Left renal cortex interstitium (tissue), 4 donors: ENCODE data around the gene XPC. TPM values are rescaled to one million over a fixed set of nuclear protein-coding genes. Genes with fewer than 3 reads are reported as not detected.
"Not testable (repeated sequence)": the region's sequence is repeated elsewhere in the genome, so short reads cannot be mapped to it uniquely, and the experiment has no call there.

Experiments used
- DNase-seq, 4 donors: peaks; one replicate each; pipeline ENCODE4 v3.0.0-alpha.2; 2013; ENCODE audit warnings: low read depth in 4 of 4, low spot score in 2 of 4, missing footprints in 1 of 4
- polyA plus RNA-seq, 4 donors: library from polyadenylated mRNA; unstranded; fragments of 120-200 nt; gene quantifications; one replicate each; pipeline ENCODE4 v1.2.1, GENCODE V29; 2013; ENCODE audit not compliant: insufficient read length in 4 of 4

The XPC gene
- polyA plus RNA-seq, result 10 to 100 TPM; 42.4 to 53.5 (median 48.7) TPM

GRCh38 chr3:14178247-14179113, at the start of gene XPC, which contains the start of gene LSM3:
Gene XPC (minus strand): TSS chr3:14178601. CDS start chr3:14178568, 33 bp downstream.
Gene LSM3 (plus strand): TSS chr3:14178817. CDS start chr3:14178861, 44 bp downstream.
- DNase-seq, result peak; percentile 96 to 97 (median 96)

- no peak for DNase-seq
Measured at GRCh38 chr3:14227856-14228255, 49.5 kb upstream of the XPC start.

- DNase-seq, result not testable (repeated sequence)
Measured at GRCh38 chr3:14226351-14226750, 48.0 kb upstream of the XPC start.

GRCh38 chr3:14225421-14225820, 47.0 kb upstream of the XPC start:
- DNase-seq, result no peak

GRCh38 chr3:14224895-14225294, 46.5 kb upstream of the XPC start:
- DNase-seq, result no peak

DNA sequence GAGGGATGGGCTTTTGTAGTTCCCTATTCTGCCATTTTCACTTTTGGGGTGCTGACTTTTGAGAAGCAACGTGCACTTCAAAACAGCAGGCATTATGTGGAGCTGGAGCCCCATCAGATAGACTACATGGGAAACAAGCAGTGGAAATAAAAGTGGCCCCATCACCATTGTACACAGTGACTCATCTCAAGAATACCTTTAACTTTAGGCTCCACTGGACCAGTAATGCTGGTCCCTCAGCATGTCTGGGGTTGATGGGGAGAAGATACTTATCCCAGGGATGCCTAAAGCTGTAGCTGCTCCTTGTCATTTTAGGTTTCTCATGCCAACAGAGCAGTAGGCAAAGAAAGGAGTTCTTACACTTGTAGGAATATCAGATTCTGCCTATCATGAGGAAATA, 45.2 kb upstream of the XPC start:
- DNase-seq, result no peak

- DNase-seq, result no peak
Measured at GRCh38 chr3:14222900-14223594, 44.6 kb upstream of the XPC start.

DNA sequence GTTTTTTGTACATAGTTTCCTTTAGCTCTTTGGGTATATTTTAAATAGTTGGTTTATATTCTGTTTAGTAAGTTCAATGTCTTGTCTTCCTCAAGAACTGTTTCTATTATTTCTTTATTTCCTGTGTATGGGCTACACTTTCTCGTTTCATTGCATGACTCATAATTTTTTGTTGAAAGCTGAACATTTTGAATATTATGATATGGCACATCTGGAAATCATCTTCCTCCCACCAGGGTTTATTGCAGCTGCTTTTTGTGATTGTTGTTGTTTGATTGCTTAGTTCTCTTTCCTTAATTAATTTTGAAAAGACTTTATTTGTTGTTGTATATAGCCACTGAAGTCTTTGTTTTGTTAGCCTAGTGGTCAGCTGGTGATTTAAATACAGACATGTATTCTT, 44.1 kb upstream of the XPC start:
- DNase-seq, result no peak

DNA sequence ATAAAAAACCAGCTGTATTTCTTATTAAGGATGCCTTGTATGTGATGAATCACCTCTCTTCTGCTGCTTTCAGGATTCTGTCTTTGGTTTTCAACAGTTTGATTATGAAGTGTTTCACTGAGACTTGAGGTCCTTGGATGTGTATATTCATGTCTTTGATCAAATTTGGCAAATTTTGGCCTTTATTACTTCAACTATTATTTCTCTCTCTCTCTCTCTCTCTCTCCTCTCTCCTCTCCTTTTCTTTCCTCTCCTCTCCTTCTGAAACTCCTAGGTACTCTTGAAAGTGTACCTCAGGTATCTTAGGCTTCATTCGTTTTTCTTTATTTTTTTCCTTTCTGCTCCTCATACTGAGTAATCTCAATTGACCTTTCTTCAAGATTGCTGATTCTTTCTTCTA, 43.5 kb upstream of the XPC start:
- no peak for DNase-seq

GRCh38 chr3:14220933-14221332, 42.5 kb upstream of the XPC start:
- no peak for DNase-seq

DNA sequence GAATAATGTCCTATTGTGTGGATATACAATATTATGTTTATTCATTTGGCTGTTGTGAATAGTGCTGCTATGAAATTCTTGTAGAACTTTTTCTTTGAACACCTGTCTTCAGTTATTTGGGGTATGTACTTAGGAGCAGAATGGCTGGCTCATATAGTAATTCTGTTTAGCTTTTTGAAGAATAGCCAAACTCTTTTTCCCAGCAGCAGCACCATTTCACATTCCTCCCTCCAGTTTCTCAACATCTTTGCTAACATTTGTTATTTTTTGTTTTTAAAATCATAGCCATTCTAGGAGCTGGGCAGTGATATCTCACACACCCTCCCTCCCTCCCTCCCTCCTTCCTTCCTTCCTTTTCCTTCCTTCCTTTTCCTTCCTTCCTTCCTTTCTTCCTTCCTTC, 40.0 kb upstream of the XPC start:
- DNase-seq, result no peak

DNA sequence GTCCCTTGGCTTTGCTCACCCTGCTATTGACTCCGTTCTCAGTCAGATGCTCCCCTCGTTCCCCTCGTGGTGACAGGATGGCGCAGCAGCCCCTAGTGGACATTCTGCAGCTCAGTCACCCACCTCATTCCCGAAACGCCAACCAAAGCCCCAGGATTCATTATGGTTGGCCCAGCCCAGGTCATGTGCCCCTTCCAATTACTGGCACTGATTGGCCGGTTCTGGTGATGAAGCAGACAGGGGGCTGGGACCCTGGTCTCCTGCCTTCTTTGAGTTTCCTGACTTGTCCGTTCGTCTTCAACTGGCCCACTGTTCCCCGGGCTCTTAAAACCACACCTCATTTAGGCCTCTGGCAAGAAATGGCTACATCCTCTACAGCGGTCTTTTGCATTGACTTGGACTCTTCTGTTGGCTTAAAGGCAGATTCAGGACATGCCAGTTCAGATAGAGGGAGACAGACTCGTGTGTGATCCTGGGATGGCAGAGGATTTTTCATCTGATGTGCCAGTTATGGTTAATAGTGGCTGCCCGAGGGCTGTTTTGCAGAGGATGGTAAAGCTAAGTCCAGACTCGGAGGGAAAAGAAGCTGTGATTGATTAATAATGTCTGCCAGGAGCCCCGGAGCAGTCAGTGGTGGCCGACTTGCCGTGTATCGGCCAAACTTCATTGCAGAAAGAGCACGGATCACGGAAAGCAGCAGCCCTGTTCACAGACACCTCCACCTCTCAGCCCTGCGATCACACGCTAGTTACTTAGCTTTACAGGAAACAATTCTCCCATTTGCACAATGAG, 38.1 kb upstream of the XPC start:
- DNase-seq, result peak in 2 of 4 donors; percentile 65 to 76

DNA sequence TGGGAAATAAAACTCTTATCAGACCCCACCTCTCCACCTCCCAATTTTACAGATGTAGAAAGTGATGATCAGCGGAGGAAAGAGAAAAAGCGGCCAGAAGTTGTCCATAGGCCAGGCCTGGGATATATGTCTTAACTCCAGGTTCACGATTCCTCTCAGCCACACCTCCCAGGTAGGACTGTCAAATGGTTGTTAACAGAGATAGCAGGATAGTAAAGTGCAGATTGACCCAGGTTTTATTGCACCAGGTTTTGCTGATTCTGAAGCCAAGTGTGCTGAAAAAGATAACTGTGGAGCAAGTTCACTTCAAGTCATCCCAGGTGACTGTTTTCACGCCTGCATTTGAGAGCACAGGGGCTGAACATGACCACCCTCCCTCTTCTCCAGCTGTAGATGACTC, 36.4 kb upstream of the XPC start:
- DNase-seq, result no peak

DNA sequence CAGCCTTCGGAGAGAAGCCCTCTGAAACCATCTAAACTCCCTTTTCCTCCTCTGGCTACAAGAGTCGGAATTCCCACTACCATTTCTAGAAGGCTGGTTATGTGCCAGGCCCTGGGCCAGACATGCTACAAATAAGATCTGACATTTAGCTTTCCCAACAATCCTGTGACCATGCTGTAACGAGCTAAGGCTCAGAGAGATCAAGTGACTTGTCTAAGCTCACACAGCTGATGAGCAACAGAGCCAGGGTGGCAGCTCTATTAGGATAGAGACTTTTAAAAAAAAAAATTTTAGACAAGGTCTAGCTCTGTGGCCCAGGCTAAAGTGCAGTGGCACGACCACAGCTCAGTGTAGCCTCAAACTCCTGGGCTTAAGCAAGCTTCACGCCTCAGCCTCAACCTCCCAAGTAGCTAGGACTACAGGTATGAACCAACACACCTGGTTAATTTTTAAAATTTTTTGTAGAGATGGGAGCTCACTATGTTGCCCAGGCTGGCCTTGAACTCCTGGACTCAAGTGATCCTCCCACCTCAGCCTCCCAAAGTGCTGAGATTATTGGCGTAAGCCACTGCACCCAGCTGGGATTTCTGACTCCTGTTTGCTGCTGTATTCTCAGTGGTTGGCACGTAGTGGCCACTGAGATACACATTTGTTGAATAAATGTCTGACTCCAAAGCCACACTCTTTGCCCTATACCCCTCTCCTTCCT, 34.8 kb upstream of the XPC start:
- no peak for DNase-seq

DNA sequence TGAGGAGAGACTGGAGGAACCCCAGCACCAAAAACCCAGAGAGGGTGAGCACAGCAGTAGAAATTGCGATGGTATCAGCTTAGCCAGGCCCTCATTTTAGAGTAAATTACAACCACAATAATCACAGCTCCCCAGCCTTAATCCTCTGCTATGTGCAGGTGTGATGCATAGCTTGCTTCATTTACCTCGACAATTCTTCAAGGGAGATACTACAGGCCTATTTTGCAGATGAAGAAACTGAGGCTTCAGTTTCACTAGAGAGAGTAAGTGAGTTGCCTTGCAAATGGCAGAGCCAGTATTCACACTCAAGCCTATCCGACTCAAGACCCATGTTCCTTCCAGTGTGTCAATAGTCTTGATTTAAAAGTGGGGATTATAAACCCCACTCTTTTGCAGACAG, 33.6 kb upstream of the XPC start:
- no peak for DNase-seq

DNA sequence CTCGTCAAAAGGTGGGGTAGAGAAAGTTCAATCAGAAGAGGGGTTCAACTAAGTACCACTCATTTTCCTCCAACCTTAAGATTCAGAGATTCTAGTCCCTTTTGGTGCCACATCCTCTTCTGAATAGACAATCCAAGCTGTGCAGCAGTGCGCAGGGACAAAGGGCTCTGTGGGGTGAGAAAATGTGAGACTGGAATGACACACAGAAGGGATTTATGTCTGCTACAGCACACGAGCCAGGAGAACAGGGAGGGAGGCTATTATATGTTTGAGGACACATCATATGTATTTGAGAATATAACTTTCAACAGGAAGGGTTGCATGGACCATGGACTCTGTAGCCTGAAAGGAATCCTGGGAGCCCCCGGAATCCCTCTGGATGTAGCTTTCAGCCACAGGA, 33.2 kb upstream of the XPC start:
- DNase-seq, result no peak

- DNase-seq, result no peak
Measured at GRCh38 chr3:14210843-14211594, 32.6 kb upstream of the XPC start.

GRCh38 chr3:14210290-14210688, 31.9 kb upstream of the XPC start:
- DNase-seq, result no peak

GRCh38 chr3:14209581-14210289, 31.3 kb upstream of the XPC start:
- DNase-seq, result peak in 1 of 4 donors; percentile 52
